NCI-H446 treated with DMSO at 0.1 percent for 48 hours (cell line): ENCODE measurements around the gene POU3F3.

Source experiments
- DNase-seq: peaks from one replicate; lab custom pipeline; 2025; lab: John Stamatoyannopoulos, UW

The POU3F3 gene

DNA sequence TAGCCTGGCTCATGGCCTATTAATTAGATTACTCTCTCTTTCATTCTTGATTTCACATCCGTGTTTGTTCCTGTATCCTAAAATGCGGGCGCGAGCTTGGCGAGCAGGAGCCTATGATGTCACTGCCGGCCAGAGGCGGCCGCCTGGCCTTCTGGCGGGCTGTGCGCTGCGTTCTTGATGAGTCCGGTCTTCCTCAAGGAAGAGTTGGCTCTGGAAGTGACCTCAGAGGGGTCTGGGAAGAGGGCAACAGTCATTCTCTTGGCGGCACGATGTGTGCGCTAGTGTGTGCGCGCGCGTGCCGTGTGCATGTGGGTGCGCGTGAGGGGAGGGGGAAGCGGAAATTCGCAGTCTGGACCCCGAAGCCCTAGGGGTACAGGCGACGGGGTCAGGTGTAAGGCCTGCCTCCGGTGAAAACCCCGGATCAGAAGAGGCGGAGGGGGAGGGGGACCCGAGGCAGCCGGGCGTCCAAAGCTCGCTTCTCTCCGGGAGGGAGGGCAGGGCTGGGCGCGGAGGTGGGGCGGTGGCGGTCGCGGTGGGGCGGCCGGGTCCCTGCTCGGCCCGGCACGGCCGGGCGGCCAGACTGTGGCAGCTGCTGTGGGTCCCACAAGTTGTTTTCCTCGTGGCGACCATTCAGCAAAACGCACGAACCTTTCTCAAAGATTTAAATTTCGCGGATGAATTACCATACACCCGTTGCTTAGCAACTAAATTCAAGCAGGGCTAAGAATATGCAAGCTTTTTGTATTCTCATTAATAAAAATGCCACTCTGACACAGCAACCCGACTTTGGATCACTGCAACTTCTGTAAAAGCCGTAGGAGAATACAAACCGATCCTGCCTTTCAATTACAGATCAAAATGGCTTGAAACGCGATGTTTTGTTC lies 8.4 kb downstream of the POU3F3 start:
- no peak for DNase-seq

GRCh38 chr2:104863146-104863467 lies 9.2 kb downstream of the POU3F3 start:
- DNase-seq, result no peak

GRCh38 chr2:104863468-104864279 lies 9.8 kb downstream of the POU3F3 start:
- DNase-seq, result no peak

- no peak for DNase-seq
These were observed 10.6 kb downstream of the POU3F3 start for GRCh38 chr2:104864280-104865095.

GRCh38 chr2:104865096-104865470 lies 11.2 kb downstream of the POU3F3 start:
- no peak for DNase-seq

GRCh38 chr2:104866122-104866864 lies 12.4 kb downstream of the POU3F3 start:
- no peak for DNase-seq

- DNase-seq, result no peak
These were observed 13.2 kb downstream of the POU3F3 start for GRCh38 chr2:104866883-104867812.

DNA sequence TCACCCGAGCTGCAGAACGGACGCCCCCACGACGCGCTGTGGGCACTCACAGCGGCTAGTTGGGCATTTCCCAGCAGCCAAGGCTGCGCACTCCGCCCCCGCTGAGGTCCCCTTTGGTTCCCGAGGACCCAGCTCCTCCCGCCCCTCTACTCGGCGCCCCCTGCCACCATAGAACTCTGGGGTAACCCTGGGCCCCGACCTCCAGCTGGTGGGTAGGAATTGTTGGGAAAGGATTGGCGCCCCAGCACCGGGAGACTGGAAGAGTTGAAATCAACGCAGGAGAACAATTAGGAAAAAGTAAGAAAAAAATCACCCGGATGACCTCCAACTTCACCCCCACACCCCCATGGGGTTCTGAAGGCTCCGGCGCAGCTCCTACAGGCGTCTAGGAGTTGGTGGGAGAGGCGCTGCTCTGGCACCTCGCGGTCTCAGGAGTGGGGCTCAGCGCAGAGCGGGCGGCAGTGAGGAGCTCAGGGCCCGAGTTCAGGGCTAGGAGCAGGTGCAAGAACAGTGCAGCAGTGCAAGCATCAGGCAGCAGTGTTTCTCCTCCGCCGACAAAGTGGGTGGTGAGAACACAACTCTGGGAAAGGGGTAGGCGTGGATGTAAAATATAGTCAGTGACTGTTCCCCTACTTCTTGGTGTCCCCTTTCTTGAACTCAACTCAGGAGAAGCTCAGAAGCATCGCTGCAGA lies 14.0 kb downstream of the POU3F3 start:
- no peak for DNase-seq

DNA sequence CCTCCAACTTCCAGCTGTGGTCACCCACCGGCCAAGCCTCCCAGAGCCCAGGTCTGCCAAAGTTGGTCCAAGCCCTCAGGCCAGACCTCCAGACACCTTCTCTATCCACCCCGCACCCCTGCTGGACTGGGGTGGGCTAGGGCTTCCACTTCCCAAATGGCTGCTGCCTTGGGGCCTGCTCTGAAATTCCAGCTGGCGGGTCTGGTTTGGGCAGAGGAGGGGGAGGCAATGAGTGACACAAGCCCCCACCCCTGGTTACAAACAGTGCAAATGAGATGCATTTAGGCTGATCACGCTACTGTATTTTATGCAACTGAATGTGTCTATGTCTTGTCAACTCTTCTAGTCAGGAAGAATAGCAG lies 14.6 kb downstream of the POU3F3 start:
- no peak for DNase-seq

DNA sequence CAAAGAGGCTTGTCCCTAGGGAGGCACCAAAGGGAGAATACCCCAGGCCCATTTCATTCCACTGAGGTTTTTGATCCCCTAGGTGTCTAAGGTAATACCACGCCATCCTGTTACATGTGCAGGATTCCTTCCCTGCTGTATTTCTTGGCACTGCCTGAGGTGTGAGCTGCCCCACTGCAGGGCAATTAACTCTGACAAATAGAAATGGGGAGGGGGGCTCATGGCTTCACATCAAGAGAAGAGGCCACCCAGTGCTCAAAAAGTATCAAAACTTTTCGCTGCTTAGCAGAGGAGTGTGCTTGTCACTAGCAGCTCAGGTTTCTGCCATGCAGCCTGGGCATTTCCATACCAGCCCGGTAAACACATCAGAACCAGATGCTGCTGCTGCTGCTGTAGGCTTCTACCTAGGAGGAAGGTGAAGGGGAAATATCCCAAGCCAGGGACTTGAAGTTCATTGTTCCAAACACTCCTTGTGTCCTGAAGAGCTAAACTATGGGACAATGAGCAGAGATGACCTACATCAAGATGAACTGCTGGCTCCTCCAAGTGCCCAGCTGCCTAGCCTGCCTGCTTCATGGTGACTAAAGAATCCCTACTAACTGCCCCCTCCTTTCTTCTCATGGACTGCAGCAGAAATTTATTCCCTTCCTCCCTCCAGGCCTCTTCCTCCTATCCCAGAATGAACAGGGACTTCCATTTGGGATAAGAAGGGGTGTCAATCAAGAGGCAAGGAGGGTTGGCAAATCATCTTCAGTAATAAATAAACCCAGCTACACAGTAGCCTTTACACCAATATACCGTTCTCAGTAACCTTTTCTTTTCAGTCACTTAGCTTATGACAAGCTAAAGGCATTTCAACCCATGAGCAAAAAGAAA lies 16.4 kb downstream of the POU3F3 start:
- DNase-seq, result no peak

DNA sequence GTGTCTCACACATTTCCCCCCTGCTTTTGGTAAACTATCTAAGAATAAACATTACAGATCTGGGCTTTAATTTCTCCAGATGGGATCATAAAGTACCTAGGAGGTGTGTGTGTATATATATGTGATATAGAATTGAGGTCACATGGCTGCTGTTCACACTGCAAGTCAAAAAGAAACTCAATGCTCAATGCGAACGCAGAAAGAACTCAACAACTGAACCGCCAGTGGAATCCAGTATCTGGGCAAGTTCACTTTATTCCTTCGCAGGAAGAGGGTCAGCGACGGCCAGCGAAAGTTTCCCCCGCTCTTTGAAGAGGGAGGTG lies 17.7 kb downstream of the POU3F3 start:
- DNase-seq, result no peak

DNA sequence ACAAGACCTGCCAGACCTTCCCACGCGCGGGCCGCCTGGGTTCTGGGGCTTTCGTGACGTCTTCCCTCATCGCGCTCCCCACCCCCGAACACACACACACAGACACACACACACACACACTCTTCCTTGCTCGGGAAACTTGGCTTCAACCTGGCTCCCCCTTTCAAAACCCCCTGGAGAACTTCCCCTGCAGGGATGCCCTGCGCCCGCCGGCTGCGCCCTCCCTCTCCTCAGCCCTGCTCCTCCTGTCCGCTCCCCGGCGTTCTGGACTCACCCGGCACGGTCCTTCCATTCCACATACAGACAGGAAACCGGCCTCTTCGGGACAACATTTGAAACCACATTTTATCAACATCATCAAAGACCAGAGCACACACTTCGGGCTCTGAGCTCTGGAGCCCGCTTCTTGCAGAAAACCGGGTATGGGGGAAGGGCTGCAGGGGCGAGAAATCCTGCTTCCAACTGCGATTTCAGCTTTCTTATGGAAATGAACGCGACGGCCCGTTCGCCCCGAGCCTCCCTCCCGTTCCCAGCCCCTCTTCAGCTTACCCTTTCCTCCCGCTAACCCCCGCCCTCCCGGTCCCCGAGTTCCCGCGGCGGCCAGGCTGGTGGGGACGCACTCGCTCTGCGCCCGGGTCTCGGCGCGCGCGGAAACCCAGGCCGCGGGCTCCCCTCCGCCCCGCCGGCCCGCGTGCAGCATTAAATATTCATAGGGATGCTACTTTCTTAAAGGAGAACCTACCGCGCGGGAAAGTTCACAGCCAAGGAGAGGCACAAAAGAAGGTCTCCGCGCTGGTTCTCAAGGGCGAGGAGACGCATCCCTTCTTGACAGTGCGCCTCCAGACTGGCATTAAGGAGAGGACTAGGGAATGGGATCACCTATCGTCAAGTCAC lies 18.3 kb downstream of the POU3F3 start:
- no peak for DNase-seq

GRCh38 chr2:104872866-104873688 lies 19.2 kb downstream of the POU3F3 start:
- DNase-seq, result no peak

GRCh38 chr2:104873689-104874054 lies 19.8 kb downstream of the POU3F3 start:
- no peak for DNase-seq

DNA sequence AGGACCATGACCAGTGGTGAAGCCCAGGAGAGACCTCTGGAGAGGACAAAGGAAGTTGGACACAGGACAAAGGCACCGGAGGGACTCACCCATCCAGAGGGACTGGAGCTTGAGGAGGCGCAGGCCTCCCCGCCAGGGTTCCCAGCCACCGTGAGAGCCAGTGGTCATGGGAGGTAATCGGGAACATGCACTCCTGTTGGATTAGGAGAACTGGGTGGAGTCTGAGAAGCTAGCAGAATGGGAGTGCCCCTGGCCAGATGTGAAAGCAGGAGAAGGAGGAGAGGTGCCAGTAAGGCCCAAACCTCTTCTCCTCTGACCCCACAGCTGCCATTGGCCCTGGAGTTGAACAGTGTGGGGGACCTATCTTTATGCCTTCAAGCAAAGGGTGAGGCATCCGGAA lies 20.3 kb downstream of the POU3F3 start:
- DNase-seq, result no peak

DNA sequence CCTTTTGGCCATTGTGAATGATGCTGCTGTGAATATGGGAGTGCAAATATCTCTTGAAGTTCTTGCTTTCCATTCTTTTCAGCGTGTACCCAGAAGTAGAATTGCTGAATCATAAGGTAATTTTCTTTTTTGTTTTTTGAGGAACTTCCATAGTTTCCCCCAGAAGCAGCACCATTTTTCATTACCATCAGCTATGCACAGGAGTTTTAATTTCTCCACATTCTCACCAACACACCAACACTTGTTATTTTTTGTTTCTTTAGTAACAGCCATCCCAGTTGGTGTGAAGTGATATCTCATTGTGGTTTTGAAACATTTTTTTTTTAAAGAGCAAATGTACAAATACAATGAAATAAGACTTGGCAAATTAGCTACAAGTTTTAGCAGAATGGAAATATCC lies 21.3 kb downstream of the POU3F3 start:
- no peak for DNase-seq
